ENCODE data around the gene SP140L.

GRCh38 chr2:230282936-230283335 lies 44.1 kb upstream of the SP140L start:
- TF ChIP-seq CTCF (IDR thresholded peaks at IDR 0.05) (no peak), ZFX (IDR thresholded peaks at IDR 0.05; ENCODE audit: borderline replicate concordance) (no peak)
